B cell (primary cell): ENCODE measurements around the gene ATP6V1F. TPM values are rescaled to one million over a fixed set of nuclear protein-coding genes. Genes with fewer than 3 reads are reported as not detected.

Experiments used
- ATAC-seq: fragments of 200-7000 bp; cut with Tn5 transposase; one replicate; pipeline ENCODE4 v1.10.0; 2021; ENCODE audit warnings: low read depth, mild to moderate bottlenecking, moderate number of reproducible peaks, moderate library complexity
- CTCF ChIA-PET: fragments of 350-600 bp; sonication (Branson Sonifier 250); formaldehyde crosslinking; loops from one replicate; lab custom pipeline; 2021; ENCODE audit warnings: antibody characterized with exemption, inconsistent platforms; lab: Charles Lee
- POLR2A ChIA-PET: fragments of 350-600 bp; sonication (Branson Sonifier 250); formaldehyde crosslinking; loops from one replicate; lab custom pipeline; 2021; ENCODE audit warnings: antibody characterized with exemption; lab: Charles Lee
- DNase-seq: peaks from one replicate; pipeline ENCODE4 v3.0.0; 2013
- H2AFZ ChIP-seq: 2 replicates; pipeline ENCODE4 v1.6.1; 2012; ENCODE audit warnings: mild to moderate bottlenecking, low read depth, low read length; ENCODE audit not compliant: insufficient read depth, poor library complexity, severe bottlenecking
- H3K27ac ChIP-seq, 2 donors: 1 replicate in 1 of 2; 2 replicates in 1 of 2; pipeline ENCODE4 v1.5.1; 2012 to 2013; ENCODE audit warnings: low read length in 2 of 2, mild to moderate bottlenecking in 2 of 2, moderate library complexity in 1 of 2
- H3K27me3 ChIP-seq, 4 experiments: fragments of 200-600 bp in 1 of 4; sonication (generic) in 1 of 4; replicated peaks in 1 of 4; 1 replicate in 2 of 4; 2 replicates in 2 of 4; pipeline versions ENCODE4 v1.6.1 to v1.7.0; 2013 to 2016; ENCODE audit warnings: low read length in 3 of 4, mild to moderate bottlenecking in 2 of 4, mixed read lengths in 1 of 4, moderate library complexity in 1 of 4; ENCODE audit not compliant: insufficient read depth in 4 of 4, control insufficient read depth in 3 of 4; ENCODE audit errors: control extremely low read depth in 1 of 4
- H3K36me3 ChIP-seq, 2 experiments: replicated peaks in 1 of 2; 1 replicate in 1 of 2; 2 replicates in 1 of 2; pipeline versions ENCODE4 v1.6.1 to v1.7.1; 2013; ENCODE audit warnings: low read length in 1 of 2; ENCODE audit not compliant: insufficient read depth in 2 of 2, control insufficient read depth in 1 of 2; ENCODE audit errors: control extremely low read depth in 1 of 2, extremely low read depth in 1 of 2
- H3K4me1 ChIP-seq, 2 donors: fragments of 200-600 bp in 1 of 2; sonication (generic) in 1 of 2; 1 replicate in 1 of 2; 2 replicates in 1 of 2; pipeline versions ENCODE4 v1.5.1 to v1.6.1; 2013 to 2017; ENCODE audit warnings: low read length in 2 of 2; ENCODE audit not compliant: control insufficient read depth in 2 of 2, insufficient read depth in 2 of 2
- H3K4me2 ChIP-seq: replicated peaks from 2 replicates; pipeline ENCODE3; 2012; ENCODE audit warnings: mild to moderate bottlenecking, low read depth, low read length; ENCODE audit not compliant: poor library complexity, severe bottlenecking
- H3K4me3 ChIP-seq, 5 experiments: fragments of 200-600 bp in 1 of 5; sonication (generic) in 1 of 5; 1 replicate in 3 of 5; 2 replicates in 2 of 5; pipeline versions ENCODE4 v1.5.1 to v1.7.0; 2011 to 2016; ENCODE audit warnings: low read length in 4 of 5, mild to moderate bottlenecking in 4 of 5, low read depth in 2 of 5, control low read depth in 1 of 5, moderate library complexity in 1 of 5; ENCODE audit not compliant: insufficient read depth in 1 of 5; ENCODE audit errors: control extremely low read depth in 1 of 5, extremely low read depth in 1 of 5
- H3K79me2 ChIP-seq: fragments of 200-600 bp; sonication (generic); one replicate; pipeline ENCODE4 v1.6.0; 2016; ENCODE audit warnings: low read length; ENCODE audit not compliant: control insufficient read depth, insufficient read depth
- H3K9ac ChIP-seq: fragments of 200-600 bp; sonication (generic); 2 replicates; pipeline ENCODE4 v1.6.1; 2017; ENCODE audit warnings: mild to moderate bottlenecking, low read length, moderate library complexity
- H3K9me3 ChIP-seq, 3 donors: one replicate each; pipeline versions ENCODE4 v1.6.1 to v1.7.1; 2013; ENCODE audit warnings: low read length in 2 of 3; ENCODE audit not compliant: control insufficient read depth in 2 of 3, insufficient read depth in 1 of 3; ENCODE audit errors: control extremely low read depth in 1 of 3
- H4K20me1 ChIP-seq: 2 replicates; pipeline ENCODE4 v1.6.0; 2012; ENCODE audit warnings: mild to moderate bottlenecking, low read length; ENCODE audit not compliant: insufficient read depth, control insufficient read depth, poor library complexity, severe bottlenecking
- H3K27ac Mint-ChIP-seq: one replicate; pipeline ENCODE4 v1.8.0; 2021; ENCODE audit warnings: mixed read lengths
- H3K27me3 Mint-ChIP-seq: one replicate; pipeline ENCODE4 v1.8.0; 2021; ENCODE audit warnings: mixed read lengths
- H3K4me1 Mint-ChIP-seq: one replicate; pipeline ENCODE4 v1.8.0; 2021; ENCODE audit warnings: mixed read lengths
- H3K4me3 Mint-ChIP-seq: one replicate; pipeline ENCODE4 v1.8.0; 2021; ENCODE audit warnings: mixed read lengths
- H3K9me3 Mint-ChIP-seq: one replicate; pipeline ENCODE4 v1.8.0; 2022; ENCODE audit warnings: mixed read lengths; ENCODE audit not compliant: insufficient read depth
- EZH2 ChIP-seq: IDR thresholded peaks from 2 replicates; pipeline ENCODE4 v1.6.1; 2012; ENCODE audit warnings: borderline replicate concordance, low read depth, mild to moderate bottlenecking, moderate library complexity, low read length; ENCODE audit not compliant: insufficient read depth, poor library complexity, severe bottlenecking
- WGBS: methylation state at CpG from one replicate; pipeline ENCODE4 v1.1.5; 2013; ENCODE audit warnings: missing lambda C conversion rate; ENCODE audit not compliant: insufficient coverage; 5-methylcytosine and 5-hydroxymethylcytosine counted together
- intact Hi-C: fragments of 100-400 bp; cut with micrococcal nuclease; formaldehyde crosslinking; loops from one replicate; pipeline ENCODE4 v1.10.0; 2022
- polyA plus RNA-seq: library from polyadenylated mRNA; depleted of rRNA; stranded (reverse); fragments of >200 nt; gene quantifications from 2 replicates; pipeline ENCODE4 v1.2.3, GENCODE V29; 2012
- total RNA-seq, 2 donors: library from RNA; stranded (reverse); fragments of 120-200 nt in 1 of 2; gene quantifications; 1 replicate in 1 of 2; 2 replicates in 1 of 2; pipeline versions ENCODE4 v1.2.3 to v1.2.4, GENCODE V29; 2013 to 2022
- TF ChIP-seq, protein P1 (sequence below): fragments of 200-600 bp; IDR thresholded peaks from one replicate; pipeline ENCODE4 v1.8.0; 2022; ENCODE audit warnings: antibody characterized with exemption, mild to moderate bottlenecking

The ATP6V1F gene
- total and polyA plus RNA-seq, 2 donors (not counting 1 experiment from before 2014, with no cell fraction given): 81.7 to 198 TPM

DNA sequence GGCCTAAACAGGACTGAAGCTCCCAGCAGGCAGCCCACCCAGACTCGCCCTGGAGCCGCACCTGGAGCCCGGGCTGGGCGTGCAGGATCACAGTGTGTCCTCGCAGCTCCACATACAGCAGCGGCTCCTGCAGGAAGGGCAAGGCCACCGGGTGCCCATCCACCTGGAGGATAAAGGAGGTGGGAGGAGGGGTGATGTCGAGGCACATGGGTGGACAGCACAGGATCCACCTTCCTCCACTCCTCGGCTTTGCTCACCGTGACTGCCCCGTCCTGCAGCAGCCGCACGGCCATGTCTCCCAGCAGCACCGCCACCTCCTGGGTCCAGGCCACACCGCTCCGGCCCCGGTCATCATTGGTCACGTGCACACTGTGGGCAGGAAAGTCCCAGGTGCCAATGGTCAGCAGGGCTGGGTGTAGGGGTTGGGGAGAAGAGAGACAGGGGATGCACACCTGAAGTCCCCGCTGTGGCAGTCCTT lies 16.8 kb downstream of the ATP6V1F start:
- intact Hi-C loops: no loop called here
- Mint-ChIP-seq H3K27ac (no peak overlapping the region), H3K4me1 (peaks cover 3% of the 10 kb centered on the region), H3K4me3 (no peak overlapping the region), H3K9me3 (no peaks in the 10 kb centered on the region), H3K27me3 (no peaks in the 10 kb centered on the region)
- Histone ChIP-seq H3K9ac (no peak overlapping the region), H3K4me3 (no peak overlapping the region), H3K9me3 (no peaks in the 10 kb centered on the region), H3K4me1 (peaks cover 0 to 6% of the 10 kb centered on the region in 2 donors), H3K36me3 (no peaks in the 10 kb centered on the region), H3K4me2 (no peak overlapping the region), H3K79me2 (no peaks in the 10 kb centered on the region), H3K27ac (no peak overlapping the region), H3K27me3 (peaks cover 0 to 3% (median 1%) of the 10 kb centered on the region in 4 experiments), H2AFZ (no peak overlapping the region), H4K20me1 (no peaks in the 10 kb centered on the region)
- DNase-seq (no peak), ATAC-seq (no peak)
- POLR2A ChIA-PET: no interaction called here
- WGBS: 97% methylated on average over 19 of the region's 19 CpGs
- CTCF ChIA-PET: interaction anchor here (0.6 kb wide), 2 partner anchors 222 to 299 kb away, joined by 4 read pairs; no protein-coding TSS in a partner anchor
- TF ChIP-seq EZH2: no peak
- TF ChIP-seq, protein P1, sequence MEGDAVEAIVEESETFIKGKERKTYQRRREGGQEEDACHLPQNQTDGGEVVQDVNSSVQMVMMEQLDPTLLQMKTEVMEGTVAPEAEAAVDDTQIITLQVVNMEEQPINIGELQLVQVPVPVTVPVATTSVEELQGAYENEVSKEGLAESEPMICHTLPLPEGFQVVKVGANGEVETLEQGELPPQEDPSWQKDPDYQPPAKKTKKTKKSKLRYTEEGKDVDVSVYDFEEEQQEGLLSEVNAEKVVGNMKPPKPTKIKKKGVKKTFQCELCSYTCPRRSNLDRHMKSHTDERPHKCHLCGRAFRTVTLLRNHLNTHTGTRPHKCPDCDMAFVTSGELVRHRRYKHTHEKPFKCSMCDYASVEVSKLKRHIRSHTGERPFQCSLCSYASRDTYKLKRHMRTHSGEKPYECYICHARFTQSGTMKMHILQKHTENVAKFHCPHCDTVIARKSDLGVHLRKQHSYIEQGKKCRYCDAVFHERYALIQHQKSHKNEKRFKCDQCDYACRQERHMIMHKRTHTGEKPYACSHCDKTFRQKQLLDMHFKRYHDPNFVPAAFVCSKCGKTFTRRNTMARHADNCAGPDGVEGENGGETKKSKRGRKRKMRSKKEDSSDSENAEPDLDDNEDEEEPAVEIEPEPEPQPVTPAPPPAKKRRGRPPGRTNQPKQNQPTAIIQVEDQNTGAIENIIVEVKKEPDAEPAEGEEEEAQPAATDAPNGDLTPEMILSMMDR: no peak

DNA sequence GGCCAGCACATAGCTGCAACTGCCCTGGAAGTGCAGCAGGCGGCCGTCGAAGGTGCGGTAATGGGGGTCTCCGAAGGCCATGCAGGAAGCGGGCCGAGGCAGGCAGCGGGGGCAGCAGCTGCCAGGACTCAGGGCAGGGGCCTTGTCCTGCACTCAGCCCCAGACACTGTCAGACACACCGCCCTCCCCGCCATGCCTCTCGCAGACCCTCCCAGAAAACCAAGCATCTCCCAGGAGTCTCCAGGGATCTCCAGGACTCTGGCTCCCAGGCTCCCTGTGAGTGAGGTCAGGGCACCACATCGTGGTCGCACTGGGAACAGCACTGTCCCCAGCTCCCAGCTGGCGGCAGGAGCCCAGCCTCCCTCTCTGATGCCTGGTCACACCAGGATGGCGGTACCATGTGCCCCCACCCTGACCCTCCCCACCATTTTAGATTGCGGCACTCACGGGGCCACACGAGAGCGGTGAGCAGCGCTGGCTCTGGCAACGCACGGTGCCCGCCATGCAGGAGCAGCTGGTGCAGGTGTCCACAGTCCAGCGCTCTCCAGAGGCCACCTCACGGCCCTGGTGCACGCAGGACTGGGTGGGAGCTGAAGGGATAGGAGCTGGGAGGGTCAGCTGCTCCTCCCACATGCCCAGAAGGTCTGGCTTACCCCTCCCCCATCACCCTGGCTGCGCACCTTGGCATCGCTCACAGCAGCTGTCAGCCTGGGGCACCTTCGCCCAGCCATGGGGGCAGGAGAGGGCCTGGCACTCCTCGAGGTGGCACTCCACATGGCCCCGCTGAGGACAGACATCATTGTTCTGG lies 17.5 kb downstream of the ATP6V1F start:
- H3K4me1 ChIP-seq: peaks cover 0 to 6% of the 10 kb centered on the region in 2 donors
- TF ChIP-seq EZH2: no peak
- TF ChIP-seq, protein P1: no peak
- H3K4me2 ChIP-seq: no peak overlapping the region
- H3K4me3 ChIP-seq: no peak overlapping the region
- no peak overlapping the region for H3K27ac ChIP-seq
- POLR2A ChIA-PET: no interaction called here
- no peaks in the 10 kb centered on the region for H3K36me3 ChIP-seq
- Mint-ChIP-seq H3K4me3 (no peak overlapping the region), H3K27ac (no peak overlapping the region), H3K27me3 (no peaks in the 10 kb centered on the region), H3K9me3 (no peaks in the 10 kb centered on the region), H3K4me1 (peaks cover 3% of the 10 kb centered on the region)
- no peak overlapping the region for H2AFZ ChIP-seq
- H4K20me1 ChIP-seq: no peaks in the 10 kb centered on the region
- WGBS: 65% methylated on average over 28 of the region's 31 CpGs
- no peak overlapping the region for H3K9ac ChIP-seq
- CTCF ChIA-PET: interaction anchor here (0.6 kb wide), 1 partner anchor 222 kb away, joined by 4 read pairs; no protein-coding TSS in a partner anchor
- no peaks in the 10 kb centered on the region for H3K9me3 ChIP-seq
- intact Hi-C loops: no loop called here
- no peaks in the 10 kb centered on the region for H3K79me2 ChIP-seq
- peaks cover 0 to 7% (median 3%) of the 10 kb centered on the region in 4 experiments for H3K27me3 ChIP-seq
- ATAC-seq (no peak), DNase-seq (no peak)
